ENCODE results near the gene PRR13. TPM values are rescaled to one million over a fixed set of nuclear protein-coding genes. Genes with fewer than 3 reads are reported as not detected.

The PRR13 gene
- polyA plus RNA-seq, 1 of the 3 experiments (the other 2 are of a cell fraction) = 58.5 TPM

- CTCF ChIA-PET = no interaction called here
- no peak for DNase-seq
- H3K4me3 ChIP-seq (ENCODE audit: low read depth in 2 of 2, low read length in 1 of 2) = no peak overlapping the region
- H3K9me2 ChIP-seq = no peaks in the 10 kb centered on the region
- TF ChIP-seq RCOR1 (IDR thresholded peaks at IDR 0.05; ENCODE audit: low read length) (no peak), TCF12 (IDR thresholded peaks at IDR 0.05) (no peak), EZH2phosphoT487 (IDR thresholded peaks at IDR 0.05; ENCODE audit: borderline replicate concordance, low read depth) (no peak), USF1 (IDR thresholded peaks at IDR 0.05; ENCODE audit: borderline replicate concordance, low read depth) (no peak), CHD2 (IDR thresholded peaks at IDR 0.05; ENCODE audit: low read length, partially characterized antibody) (no peak), TEAD4 (IDR thresholded peaks at IDR 0.05; ENCODE audit: borderline replicate concordance, insufficient read depth) (no peak), TAF1 (IDR thresholded peaks at IDR 0.05; ENCODE audit: borderline replicate concordance, low read depth, low read length) (no peak), FOXM1 (IDR thresholded peaks at IDR 0.05; ENCODE audit: low read depth) (no peak), FOXJ3 (CRISPR knock-in tag; IDR thresholded peaks at IDR 0.05) (no peak), MAX (IDR thresholded peaks at IDR 0.05; ENCODE audit: low read depth) (no peak), ZBTB33 (IDR thresholded peaks at IDR 0.05; ENCODE audit: borderline replicate concordance, low read depth) (no peak), YY1 (IDR thresholded peaks at IDR 0.05; ENCODE audit: low read depth) (no peak), NRF1 (IDR thresholded peaks at IDR 0.05; ENCODE audit: low read depth, low read length) (no peak), RFX5 (IDR thresholded peaks at IDR 0.05; ENCODE audit: low read length) (no peak), REST (IDR thresholded peaks at IDR 0.05; ENCODE audit: low read depth, low read length) (no peak), GABPA (IDR thresholded peaks at IDR 0.05; ENCODE audit: low read depth) (no peak)
- POLR2A ChIA-PET = no interaction called here
- no peak overlapping the region for H2AFZ ChIP-seq (ENCODE audit: low read depth)
- no peak overlapping the region for H3K4me2 ChIP-seq
- no peak overlapping the region for H3K27ac ChIP-seq (ENCODE audit: low read depth in 2 of 2, low read length in 1 of 2)
- H3K9ac ChIP-seq = no peak overlapping the region
- H3K27me3 ChIP-seq (ENCODE audit: insufficient read depth) = no peaks in the 10 kb centered on the region
- peaks cover 4 to 7% of the 10 kb centered on the region in 2 experiments; a peak in 2 of 4 replicates for H3K4me1 ChIP-seq (ENCODE audit: control insufficient read depth in 1 of 2, insufficient read depth in 2 of 2, low read depth in 1 of 2, low read length in 1 of 2)
- H3K79me2 ChIP-seq (ENCODE audit: insufficient read depth) = peaks cover 97% of the 10 kb centered on the region
- H4K20me1 ChIP-seq (ENCODE audit: insufficient read depth) = peaks cover 97% of the 10 kb centered on the region
- 87% methylated on average over 3 of the region's 3 CpGs for WGBS (ENCODE audit: low lambda C conversion rate)
- H3F3A ChIP-seq (replicated peaks; ENCODE audit: insufficient read depth) = peaks cover 57% of the 10 kb centered on the region
- H3K9me3 ChIP-seq = no peaks in the 10 kb centered on the region
- H3K36me3 ChIP-seq (replicated peaks in 1 of 2; ENCODE audit: control insufficient read depth in 1 of 2, insufficient read depth in 2 of 2, low read length in 1 of 2) = peaks cover 93 to 96% of the 10 kb centered on the region in 2 experiments
Measured at GRCh38 chr12:53462935-53463334, 21.4 kb downstream of the PRR13 start.
